HG03103 (cell line): ENCODE measurements around the gene HDAC7.

Experiments
- ATAC-seq: cut with Tn5 transposase; IDR thresholded peaks from one replicate; pipeline ENCODE4 v1.9.1; 2021; ENCODE audit warnings: low read depth; ENCODE audit not compliant: unreplicated experiment

Gene HDAC7

DNA sequence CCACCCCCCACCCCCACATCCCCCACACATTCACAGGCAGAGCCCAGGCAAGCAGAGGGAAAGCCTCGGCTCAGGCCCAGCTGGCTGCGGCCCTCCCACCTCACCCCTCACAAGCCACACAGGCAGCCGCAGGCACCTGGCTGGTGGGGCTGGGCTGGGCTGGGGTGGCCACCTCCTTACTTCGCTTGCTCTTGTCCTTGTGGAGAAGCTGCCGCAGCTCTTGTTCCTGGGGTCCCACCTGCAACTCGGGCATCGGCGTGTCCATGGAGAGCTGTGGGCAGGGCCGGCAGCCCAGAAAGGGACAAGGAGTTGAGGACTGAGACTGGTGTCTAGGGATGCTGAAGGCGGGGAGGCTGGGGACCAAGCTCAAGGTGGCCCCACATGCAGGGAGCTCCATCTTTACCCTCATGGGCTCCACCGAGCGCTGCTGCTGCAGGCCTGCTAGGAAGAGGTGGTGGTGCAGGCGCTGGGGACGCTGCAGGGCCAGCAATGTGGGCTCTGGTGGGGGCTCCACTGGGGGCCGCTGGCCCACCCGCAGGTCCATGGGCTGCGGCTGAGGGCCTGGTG is 21.2 kb downstream of the HDAC7 start:
- no peak for ATAC-seq

DNA sequence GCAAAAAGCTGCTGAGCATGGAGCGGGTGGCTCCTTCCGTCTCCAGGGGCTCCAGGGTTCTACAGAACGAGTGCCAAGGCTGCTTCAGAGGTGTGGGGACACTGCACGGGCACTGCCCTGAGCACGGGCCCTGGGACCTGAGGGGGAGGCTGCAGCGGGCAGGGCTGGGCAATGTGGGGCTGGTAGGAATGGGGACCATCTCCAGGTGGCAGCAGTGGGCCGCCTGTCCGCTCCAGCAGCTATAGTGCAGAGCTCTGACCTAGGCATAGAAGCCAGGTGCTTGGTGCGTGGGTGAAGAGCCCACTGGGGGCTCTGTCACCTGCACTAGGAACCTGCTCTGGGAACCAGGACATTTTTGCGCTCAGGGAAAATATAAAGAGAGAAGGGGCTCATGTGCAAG is 22.3 kb downstream of the HDAC7 start:
- no peak for ATAC-seq

DNA sequence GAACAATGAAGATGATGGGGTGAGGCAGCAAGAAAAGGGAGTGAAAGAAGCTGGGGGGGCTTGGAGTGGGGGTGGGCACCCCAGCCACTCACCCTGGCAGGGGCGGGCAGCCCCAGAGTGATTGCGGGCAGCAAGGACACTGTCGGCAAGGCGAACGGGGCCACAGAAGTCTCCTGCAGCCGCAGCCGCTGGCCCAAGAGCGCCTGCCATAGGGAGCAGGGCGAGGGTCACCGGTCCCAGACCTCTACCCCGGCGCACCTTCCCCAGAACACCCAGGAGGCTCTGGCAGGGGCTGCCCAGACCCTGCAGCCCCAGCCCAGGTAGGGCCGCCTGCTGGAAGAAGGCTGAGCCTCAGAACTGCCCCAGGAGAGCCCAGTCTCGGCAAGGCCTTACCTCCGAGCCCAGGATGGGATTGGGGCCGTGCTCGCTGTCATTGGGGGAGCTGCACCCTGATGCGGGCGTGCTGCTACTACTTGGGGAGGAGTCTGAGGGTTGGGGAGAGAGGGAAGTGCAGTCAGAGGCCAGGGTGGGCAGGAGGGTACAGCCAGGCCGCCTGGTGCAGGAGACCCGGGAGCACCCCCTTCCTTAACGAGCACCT is 23.8 kb downstream of the HDAC7 start:
- no peak for ATAC-seq

DNA sequence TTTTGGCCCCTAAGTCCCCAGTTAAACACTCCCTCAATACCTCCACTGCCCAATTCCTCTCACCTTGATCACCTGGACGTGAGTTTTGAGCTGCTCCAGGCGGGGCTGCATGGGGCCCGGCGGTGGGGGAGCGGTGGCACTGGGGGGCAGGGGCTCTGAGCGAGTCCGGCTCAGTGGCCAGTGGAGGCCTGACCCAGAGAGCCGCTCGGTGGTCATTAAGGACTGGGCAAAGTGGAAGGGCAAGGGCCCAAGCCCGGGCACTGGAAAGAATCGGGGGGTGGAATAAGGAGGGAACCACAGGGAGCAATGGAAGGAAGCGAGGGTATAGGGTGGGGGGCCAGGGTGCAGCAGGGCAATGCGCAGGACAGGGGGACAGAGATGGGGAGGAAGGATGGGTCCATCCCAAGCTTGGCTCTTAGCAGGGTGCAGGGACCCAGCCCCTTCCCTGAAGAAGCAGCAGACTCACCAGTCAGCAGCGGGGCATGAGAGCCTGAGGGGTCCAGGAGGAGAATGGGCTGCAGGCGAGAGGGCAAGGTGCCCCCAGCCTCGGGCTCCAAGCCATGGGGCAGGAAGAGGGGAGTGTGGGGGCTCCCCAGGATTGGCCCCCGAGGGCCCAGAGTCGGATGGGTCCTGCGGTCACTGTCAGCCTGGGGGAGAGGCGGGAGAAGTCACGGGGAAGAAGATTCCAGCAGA is 24.4 kb downstream of the HDAC7 start:
- ATAC-seq: no peak

DNA sequence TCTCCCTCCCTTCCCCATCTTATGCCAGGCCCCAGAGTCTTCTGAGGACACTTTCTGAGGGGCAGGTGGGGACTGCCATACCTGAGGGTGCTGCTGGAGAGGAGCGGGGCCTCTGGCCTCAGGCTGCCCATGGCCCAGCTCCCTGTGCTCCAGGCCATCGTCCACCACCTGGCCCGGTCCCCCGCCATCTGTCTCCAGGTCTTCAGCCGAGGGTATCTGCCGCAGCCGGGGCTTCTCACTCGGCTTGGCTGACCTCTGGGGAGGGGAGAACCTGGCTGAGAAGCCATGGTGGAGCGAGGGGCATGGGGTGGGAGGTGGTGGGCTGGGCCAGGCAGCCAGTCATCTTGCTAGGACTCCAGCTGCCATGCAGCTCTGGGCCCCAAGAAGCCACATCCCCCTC is 25.0 kb downstream of the HDAC7 start:
- no peak for ATAC-seq

DNA sequence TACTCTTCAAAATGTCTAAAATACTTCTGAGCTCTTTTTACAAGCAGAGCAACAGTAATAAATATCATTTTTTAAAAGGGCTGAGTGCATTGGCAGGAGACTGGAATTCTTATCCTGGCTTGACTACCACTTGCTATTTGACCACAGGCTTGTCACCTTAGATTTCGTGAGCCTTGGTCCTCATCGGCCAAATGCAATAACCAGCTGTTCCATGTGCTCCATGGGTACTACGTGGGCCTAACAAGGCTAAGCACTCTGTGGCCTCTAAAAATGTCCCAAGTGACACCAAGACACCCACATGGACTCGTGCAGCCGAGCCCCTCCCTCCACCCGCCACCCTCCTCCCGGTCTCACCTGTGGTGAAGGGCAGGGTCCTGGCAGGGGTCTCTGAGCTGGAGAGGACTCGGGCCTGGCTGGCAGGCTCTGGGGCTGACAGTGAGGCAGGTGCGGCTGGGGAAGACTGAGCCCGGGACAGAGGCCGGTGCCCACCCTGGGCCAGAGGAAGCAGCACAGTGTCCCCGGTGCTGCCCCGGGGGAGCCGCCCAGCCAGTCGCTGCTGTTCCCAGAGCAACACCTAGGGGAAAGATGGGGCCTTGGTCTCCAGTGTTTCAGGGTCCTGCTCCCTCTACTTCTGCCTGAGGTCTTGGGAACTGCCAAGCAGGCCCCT is 26.6 kb downstream of the HDAC7 start:
- no peak for ATAC-seq

DNA sequence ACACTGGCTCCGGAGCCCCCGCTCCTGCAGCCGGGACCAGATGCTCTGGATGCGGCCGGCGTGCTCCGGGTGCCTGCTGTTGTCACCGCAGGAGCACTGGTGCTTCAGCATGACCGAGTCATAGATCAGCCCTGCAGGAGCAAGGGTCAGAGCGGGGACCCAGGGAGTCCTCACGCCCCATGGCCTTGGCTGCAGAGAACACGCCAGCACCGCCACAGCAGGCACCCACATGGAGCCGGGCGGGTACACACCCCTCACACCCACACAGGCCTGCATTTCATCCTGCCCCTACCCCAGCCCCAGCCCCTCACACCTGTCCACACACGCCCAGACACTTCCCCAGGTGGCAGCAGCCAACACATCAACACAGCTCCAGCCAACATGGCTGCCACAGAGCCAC is 27.8 kb downstream of the HDAC7 start:
- ATAC-seq: no peak

DNA sequence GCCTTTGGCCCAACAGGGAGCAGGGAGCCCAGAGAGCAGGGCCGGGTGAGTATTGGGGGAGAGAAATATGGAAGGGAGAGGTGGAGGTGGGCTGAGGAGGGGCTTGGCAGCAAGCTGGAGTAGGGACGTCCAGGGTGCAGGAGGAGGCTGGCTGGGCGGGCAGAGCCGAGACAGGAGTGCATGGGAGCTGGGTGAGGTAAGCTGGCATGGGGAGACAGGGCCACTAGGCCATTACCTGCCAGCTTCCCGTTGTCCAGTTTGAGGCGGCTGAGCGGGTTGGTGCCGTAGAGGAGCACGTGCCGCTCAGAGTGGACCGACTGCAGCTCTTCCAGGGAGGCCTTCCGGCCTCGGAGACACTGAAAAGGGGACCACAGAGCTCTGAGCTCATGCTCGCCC is 28.4 kb downstream of the HDAC7 start:
- ATAC-seq: no peak

DNA sequence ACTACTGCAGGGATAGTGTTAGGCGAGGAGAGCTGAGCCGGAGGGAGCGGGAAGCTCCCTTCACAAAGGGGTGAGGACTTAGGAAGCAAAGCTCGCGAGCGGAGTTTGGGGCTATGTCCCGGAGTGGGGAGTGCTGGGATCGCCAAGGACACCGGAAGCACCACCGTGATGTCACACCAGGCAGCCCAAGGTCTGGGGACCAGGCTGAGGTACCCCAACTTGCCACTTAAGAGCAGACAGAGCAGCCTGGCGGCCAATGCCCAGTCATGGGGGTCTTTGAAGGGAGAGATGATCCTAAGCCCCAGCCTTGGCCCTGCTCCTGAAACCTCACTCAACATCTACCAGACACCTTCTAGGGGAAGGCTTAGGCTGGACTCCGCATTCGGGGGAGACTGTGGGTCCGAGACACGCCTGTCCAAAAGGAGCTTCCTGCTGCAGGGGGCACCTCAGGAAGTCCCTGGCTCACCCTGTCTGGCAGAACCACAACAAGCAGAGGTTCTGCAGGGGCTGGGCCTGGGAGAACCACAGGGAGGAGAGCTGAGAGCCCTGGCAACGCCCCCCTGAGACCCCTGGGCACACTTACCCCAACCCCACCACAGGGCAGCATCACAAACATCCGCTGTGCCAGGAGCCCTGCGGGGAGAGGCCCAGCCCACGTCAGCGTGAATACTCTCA is 28.9 kb downstream of the HDAC7 start:
- ATAC-seq: no peak

DNA sequence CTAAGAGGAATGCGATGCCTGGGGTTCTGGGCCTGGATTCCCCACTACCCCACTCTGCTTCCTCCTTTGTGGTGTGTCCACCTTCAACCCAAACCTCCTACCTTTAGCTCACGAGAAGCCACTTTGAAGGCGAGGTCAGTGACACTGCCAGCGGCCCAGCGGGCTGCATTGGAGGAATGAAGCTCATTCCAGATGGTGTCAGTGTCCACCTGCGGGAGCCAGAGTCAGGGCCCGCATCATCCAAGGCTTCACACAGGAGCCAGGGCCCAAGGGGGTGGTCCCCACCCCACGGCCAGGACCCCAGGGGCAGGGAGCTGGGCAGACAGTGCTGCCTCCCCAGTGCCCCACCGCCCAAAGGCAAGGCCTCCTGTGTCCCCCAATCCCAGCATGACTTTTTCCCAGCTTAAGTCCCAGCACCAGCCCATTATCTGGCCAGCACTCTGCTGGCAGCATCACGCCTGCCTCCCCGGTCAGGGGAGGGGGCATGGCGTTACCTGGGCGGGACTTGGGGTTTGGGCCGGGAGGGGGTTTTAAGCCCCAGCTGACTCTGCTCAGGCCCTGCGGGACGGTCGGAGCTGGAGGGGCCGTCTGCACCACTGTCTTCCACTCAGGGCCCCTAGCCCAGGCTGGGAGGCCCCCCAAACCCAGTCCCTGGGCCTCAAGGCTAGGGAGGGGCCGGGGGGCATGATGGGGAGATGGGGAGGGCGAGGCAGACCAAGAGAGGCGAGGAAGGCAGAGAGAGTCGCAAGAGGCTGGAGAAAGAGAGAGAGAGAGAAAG is 29.8 kb downstream of the HDAC7 start:
- no peak for ATAC-seq

DNA sequence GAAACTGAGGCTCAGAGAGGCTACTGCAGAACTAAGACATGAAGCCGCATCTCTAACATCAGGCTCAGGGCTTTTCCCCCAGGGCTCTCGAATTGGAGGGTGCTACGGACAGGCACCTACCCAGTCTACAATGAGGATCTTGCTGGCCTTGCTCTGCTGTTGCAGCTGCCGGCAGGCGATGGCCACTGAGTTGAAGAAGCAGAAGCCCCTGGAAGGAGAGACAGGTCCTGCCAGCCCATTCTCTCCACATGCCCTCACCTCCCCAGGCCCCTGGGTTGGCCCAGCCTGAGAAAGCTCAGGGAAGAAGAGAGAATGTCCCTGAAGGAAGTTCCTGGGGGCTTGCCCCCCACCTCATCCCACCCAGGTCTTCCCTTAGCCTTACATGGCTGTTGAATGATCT is 30.6 kb downstream of the HDAC7 start:
- ATAC-seq: no peak

DNA sequence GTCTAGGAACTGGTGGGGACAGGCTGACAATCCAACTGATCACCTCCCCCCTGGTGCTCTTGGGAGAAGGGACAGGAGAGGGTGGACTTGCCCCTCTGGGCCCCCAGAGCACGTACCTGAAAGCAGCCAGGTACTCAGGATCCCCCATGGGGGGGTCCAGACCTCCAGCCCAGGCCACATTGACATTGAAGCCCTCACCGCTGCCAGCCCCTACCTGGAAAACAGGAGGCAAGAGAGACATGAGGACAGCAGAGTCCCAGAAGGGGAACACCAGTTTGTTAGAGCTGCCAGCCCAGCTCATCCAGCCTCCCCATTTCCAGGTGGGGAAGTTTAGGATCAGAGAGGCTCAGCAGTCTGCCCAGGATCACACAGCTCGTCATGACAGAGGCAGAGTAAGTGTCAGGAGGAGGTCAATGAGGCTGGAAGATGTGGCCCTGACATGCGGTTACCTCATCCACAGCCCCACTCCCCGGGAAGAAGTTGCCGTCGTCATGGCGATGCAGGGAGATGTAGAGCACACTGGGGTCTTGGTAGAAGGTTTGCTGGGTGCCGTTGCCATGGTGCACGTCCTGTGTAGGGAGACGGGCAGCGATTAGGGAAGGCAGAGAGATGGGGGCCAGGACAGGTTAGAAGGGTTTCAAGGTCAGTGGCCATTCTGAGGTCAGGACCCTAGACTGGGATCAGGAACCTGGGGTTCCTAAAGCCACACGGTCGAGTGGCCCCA is 31.9 kb downstream of the HDAC7 start:
- no peak for ATAC-seq

DNA sequence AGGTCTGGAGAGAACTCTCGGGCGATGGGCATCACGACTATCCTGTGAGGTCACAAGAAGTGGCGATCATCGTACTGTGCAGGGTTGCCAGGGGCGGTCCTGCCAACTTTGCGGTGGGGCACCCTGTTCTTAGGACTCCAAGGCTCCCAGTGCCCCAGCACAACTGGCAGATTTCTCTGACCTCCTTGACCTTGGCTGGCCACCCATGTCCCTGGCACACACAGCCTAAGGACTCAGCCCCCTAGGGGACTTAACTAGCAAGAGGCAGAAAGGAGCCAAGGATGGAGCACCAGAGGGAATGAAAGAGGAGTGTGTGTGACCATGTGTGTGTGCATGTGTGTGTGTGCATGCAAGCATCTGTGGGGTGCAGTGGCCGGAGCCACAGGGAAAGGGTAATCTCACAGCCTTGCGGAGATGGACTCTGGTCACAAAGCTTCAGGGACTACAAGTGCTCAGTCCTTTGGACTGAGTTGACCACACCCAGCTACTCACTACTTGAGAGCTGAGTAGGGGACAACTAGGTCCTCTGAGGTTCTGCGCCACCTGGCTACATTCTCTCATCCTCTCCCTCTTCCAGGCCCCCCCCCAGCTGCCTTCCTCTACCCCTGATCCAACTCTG is 32.9 kb downstream of the HDAC7 start:
- no peak for ATAC-seq

DNA sequence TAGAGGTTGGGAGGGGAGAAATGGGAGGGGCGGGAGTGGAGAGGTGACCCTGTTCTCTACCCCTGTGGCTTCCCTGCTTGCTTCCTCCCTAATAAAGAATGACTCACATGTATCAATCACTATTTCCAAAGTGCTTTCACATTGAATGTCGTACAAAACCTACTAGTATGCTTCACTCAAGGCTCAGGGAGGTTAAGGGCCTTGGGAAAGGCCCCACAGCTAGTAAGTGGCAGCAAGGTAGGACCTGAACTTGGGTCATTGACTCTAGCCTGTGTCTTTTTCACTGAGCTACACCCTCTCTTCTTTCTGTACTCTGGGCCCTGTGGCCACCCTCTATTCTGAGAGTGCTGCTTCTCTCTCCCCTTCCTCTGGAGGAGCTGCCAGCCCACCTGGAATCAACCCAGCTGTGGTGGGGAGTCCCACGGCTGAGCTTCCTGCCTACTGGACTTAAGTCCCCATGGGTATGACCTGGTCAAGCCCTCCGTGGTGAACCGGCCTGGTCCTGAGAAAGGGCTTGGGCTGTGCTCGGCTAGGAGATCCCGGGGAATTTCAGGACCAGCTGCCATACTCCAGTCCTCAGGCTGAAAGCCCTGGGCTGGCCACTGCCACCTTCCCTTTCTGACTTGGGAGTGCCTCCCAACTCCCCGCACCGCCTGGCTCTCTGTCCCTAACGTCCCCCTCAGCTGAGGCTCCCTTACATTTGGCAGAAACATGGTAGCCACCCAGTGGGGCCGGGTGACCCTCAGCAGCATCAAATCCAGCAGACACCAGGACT is 33.6 kb downstream of the HDAC7 start:
- no peak for ATAC-seq

DNA sequence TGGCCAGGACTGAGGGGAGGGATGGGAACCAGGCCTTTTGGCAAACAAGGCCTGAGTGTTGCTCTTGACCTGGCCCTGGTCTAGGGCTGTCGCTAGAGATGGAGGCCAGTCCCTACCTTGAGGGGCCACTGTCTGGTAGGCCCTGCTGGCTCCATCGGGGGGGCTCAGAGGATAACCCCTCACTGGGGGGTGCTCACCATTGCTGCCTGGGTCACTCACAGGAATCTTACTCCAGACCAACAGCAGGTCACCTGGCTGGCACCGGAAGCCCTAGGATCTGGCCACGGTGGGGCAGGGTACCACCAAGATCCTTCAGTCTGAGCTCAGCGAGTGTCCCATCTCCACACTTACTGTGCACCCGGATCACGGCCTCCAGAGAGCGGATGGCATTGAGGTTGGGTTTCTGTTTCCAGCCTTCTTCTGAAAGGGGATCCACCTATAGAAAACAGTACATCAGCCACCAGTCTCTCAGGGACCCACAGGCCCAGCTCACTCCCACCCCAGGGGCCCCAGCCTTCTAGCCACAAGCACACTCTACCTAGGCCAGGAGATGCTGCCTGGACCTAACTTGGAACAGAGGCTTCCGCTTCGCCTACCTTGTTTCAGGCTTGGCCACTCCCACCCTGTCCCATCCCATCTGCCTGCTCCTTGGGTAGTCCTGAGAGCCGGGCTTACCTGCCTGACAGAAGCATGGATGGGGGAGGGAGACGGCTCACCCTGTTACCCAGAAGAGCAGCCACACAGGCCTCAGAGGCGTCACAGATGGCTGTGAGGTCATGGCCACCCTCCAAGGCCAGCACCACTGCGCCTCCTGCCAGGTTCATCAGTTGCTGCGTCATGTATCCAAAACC is 34.4 kb downstream of the HDAC7 start:
- ATAC-seq: no peak

DNA sequence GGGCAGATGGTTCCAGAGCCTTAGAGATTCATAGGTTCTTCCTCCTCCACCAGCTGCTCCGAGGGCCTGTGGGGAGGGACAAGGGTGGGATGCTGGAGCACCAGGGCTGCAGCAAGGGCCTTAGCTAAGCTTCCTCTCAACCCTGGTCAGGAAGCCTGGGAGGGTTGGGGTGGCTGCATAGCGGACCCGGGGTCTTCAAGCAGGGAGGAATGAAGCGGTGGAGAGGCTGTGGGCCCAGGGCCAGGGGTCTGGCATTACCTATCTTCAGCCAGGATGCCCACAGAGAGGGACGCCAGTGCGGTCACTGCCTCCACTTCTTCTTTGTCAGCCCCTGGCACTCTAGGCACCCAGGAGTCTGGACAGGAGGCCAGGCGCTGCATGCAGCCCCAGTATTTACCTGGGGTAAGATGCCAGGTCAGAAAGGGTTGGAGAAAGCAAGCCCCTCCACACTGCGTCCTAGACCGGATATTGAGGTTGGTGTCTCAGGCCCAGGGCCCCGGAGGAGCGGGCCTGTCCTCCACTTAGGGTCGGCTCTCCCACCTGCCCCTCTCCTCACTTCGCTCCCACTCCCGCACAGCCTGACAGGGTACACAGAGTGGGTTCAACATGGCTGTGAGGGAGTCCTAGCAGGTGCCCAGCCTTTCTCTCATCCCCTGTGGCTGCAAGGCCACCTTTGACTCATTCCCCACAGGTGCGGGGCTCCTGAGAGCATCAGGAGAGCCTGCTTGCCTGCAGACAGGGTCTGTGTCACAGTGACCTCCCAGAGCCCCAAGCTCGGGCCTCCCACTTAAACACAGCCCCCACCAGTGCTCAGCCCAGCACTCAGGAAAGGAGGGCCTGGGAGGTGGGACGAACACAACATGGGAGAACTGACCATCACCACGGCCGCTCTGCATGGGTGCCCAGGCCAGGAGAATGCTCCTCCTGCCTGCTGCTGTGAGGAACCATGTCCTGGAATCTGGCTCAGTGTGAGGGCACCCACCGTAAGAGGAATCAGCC is 35.6 kb downstream of the HDAC7 start:
- ATAC-seq: no peak
